ENCODE measurements around the gene CYP24A1. TPM values are rescaled to one million over a fixed set of nuclear protein-coding genes. Genes with fewer than 3 reads are reported as not detected.

CYP24A1 gene
- total RNA-seq, 2 experiments from 2014 or later = 0.40 to 0.58 TPM

DNA sequence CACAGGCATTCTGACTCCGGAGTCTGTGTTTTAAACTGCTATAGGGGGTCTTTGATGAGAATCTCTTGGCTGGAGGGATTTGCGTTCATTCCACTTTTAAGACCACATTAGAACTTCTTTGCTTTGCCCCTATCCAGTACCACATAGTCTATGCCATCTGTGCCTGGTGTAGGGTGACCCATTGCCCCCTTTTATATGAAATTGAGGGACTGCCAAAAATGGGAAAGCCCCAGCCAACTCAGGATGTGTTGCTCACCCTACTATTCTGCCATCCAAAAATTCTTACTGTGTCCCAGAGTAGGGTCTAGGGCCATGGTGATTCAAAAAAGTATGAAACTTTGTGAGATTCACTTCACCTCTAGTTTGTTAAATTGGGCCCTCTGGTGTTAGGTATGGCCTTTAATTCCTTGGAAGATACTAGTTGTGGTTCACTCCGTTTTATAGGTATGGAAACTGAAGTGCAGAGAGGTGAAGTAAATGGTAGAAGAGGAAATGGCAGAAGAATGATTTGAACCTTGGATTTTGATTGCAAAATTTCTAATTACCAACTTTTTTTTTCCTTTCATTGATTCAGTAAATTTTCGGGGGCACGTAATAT is 35.5 kb upstream of the CYP24A1 start:
- Mint-ChIP-seq H3K9me3 (no peaks in the 10 kb centered on the region), H3K27me3 (no peaks in the 10 kb centered on the region), H3K36me3 (peaks cover 7% of the 10 kb centered on the region), H3K4me3 (peak overlapping the region; percentile 91), H3K27ac (no peak overlapping the region), H3K4me1 (peaks cover 20% of the 10 kb centered on the region)
- no peak for DNase-seq
- ATAC-seq (ENCODE audit: low read depth) = no peak
- POLR2A ChIA-PET = no interaction called here

DNA sequence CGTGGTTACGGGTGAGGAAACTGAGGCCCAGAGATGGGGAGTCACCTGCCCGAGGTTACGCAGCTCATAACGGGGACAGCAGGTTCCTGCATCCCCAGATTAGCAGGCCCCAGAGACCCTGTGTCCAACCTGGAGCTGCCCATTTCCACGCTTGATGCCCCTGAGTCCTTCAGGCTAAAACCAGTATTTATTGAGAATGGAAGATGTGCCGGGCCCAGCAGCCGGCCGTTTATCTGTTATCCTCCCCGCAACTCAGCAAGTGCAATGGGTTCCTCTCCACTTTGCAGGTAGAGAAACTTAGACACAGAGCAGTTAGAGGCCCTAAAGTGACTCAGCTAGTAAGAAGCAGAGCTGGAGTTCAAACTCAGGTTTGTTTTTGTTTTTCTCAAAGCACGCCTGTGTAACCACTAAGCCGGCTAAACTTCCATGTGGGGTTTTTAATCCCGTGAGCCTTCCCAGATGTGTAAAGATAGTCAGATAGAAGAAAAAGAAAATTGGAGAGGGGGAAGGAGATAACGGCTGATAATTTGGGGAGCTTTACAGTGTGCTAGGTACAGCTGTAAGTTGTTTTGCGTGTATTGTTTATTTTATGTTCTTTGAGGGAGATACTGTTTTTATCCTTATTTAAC is 34.9 kb upstream of the CYP24A1 start:
- Mint-ChIP-seq H3K4me1 (peaks cover 20% of the 10 kb centered on the region), H3K27me3 (no peaks in the 10 kb centered on the region), H3K4me3 (peak overlapping the region; percentile 91), H3K9me3 (no peaks in the 10 kb centered on the region), H3K27ac (peak overlapping the region; percentile 79), H3K36me3 (peaks cover 7% of the 10 kb centered on the region)
- POLR2A ChIA-PET = interaction anchor here (0.5 to 1.7 kb wide), 6 partner anchors 10 to 264 kb away, joined by 3 to 5 read pairs (median 4); no protein-coding TSS in a partner anchor
- ATAC-seq (ENCODE audit: low read depth) (peak; percentile 10), DNase-seq (no peak)

DNA sequence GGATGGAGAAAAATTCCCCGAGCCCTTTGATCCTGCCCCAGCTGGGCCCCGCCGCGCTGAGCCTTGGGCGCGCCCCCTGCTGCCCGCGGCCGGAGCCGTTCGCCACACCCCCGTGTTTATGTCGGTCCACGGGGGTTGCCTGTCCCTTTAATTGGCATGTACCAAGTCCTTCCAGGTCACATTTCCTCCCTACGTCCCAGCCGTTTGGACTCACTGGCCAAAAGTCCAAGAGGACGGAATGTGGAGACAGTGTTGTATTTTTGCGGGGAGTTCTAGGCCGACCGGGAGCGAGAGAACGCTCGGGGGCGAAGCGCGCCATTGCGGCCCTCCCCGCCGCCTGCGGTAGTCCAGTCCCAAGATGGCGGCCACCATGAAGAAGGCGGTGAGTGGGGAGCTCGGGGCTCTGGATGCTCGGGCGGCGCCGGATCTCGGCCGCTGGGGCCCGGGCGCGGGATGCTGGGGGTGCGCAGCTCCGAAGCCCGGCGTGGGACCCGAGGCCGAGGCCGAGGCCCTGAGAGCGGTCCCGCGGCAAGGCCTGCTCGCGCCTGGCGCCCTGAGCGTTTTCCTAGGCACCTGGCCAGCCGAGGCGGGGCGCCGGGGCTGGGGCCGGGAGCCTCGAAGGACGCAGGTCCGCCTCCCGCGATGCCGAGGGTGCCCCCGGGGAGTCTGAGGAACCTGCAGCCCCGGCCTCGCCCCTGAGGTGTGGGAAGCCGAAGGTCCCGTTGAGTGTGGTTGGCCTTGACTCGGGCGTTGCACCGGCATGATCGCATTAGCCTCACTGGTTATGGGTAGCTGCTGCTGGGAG is 34.2 kb upstream of the CYP24A1 start, which contains the start of gene PFDN4:
Gene PFDN4 (plus strand): TSS at position 345 of the 805 bp plus-strand sequence. CDS start 14 bp downstream, at position 359.
- Mint-ChIP-seq H3K27ac (peak within 1 kb of the TSS; percentile 99), H3K4me3 (peak within 1 kb of the TSS; percentile 96), H3K36me3 (peaks cover 7% of the 10 kb centered on the region), H3K4me1 (peaks cover 20% of the 10 kb centered on the region), H3K27me3 (no peaks in the 10 kb centered on the region), H3K9me3 (no peaks in the 10 kb centered on the region)
- peak; percentile 88 for DNase-seq
- peak; percentile 89 for ATAC-seq (ENCODE audit: low read depth)
- POLR2A ChIA-PET = interaction anchor here (0.5 to 1.7 kb wide), 6 partner anchors 11 to 263 kb away, joined by 3 to 5 read pairs (median 4); no protein-coding TSS in a partner anchor

- peaks cover 20% of the 10 kb centered on the region for H3K4me1 Mint-ChIP-seq
- H3K4me3 Mint-ChIP-seq = peak overlapping the region; percentile 96
- H3K27me3 Mint-ChIP-seq = no peaks in the 10 kb centered on the region
- no peaks in the 10 kb centered on the region for H3K9me3 Mint-ChIP-seq
- no peak for DNase-seq
- ATAC-seq (ENCODE audit: low read depth) = no peak
- POLR2A ChIA-PET = interaction anchor here (1.0 to 1.7 kb wide), 3 partner anchors 12 to 128 kb away, joined by 3 to 5 read pairs (median 3); no protein-coding TSS in a partner anchor
- peaks cover 7% of the 10 kb centered on the region for H3K36me3 Mint-ChIP-seq
- H3K27ac Mint-ChIP-seq = peak overlapping the region; percentile 99
These were observed 33.4 kb upstream of the CYP24A1 start for GRCh38 chr20:54207053-54207742.

- no peak for ATAC-seq (ENCODE audit: low read depth)
- H3K9me3 Mint-ChIP-seq = no peaks in the 10 kb centered on the region
- H3K36me3 Mint-ChIP-seq = peaks cover 5% of the 10 kb centered on the region
- no peak overlapping the region for H3K27ac Mint-ChIP-seq
- no peak overlapping the region for H3K4me3 Mint-ChIP-seq
- POLR2A ChIA-PET = no interaction called here
- no peaks in the 10 kb centered on the region for H3K27me3 Mint-ChIP-seq
- peaks cover 17% of the 10 kb centered on the region for H3K4me1 Mint-ChIP-seq
- no peak for DNase-seq
These were observed 31.7 kb upstream of the CYP24A1 start for GRCh38 chr20:54205450-54205849.

GRCh38 chr20:54204481-54204880 is 30.7 kb upstream of the CYP24A1 start:
- ATAC-seq (ENCODE audit: low read depth) (no peak), DNase-seq (no peak)
- POLR2A ChIA-PET = no interaction called here
- Mint-ChIP-seq H3K4me1 (peaks cover 10% of the 10 kb centered on the region), H3K4me3 (no peak overlapping the region), H3K27me3 (no peaks in the 10 kb centered on the region), H3K9me3 (no peaks in the 10 kb centered on the region), H3K27ac (no peak overlapping the region), H3K36me3 (no peaks in the 10 kb centered on the region)

GRCh38 chr20:54204063-54204462 is 30.3 kb upstream of the CYP24A1 start:
- Mint-ChIP-seq H3K27ac (no peak overlapping the region), H3K4me3 (no peak overlapping the region), H3K27me3 (no peaks in the 10 kb centered on the region), H3K4me1 (peaks cover 8% of the 10 kb centered on the region), H3K36me3 (no peaks in the 10 kb centered on the region), H3K9me3 (no peaks in the 10 kb centered on the region)
- DNase-seq (no peak), ATAC-seq (ENCODE audit: low read depth) (no peak)
- POLR2A ChIA-PET = no interaction called here

GRCh38 chr20:54203281-54203680 is 29.5 kb upstream of the CYP24A1 start:
- POLR2A ChIA-PET = no interaction called here
- Mint-ChIP-seq H3K4me1 (peaks cover 3% of the 10 kb centered on the region), H3K4me3 (no peak overlapping the region), H3K27ac (no peak overlapping the region), H3K36me3 (no peaks in the 10 kb centered on the region), H3K27me3 (no peaks in the 10 kb centered on the region), H3K9me3 (no peaks in the 10 kb centered on the region)
- DNase-seq (no peak), ATAC-seq (ENCODE audit: low read depth) (no peak)

DNA sequence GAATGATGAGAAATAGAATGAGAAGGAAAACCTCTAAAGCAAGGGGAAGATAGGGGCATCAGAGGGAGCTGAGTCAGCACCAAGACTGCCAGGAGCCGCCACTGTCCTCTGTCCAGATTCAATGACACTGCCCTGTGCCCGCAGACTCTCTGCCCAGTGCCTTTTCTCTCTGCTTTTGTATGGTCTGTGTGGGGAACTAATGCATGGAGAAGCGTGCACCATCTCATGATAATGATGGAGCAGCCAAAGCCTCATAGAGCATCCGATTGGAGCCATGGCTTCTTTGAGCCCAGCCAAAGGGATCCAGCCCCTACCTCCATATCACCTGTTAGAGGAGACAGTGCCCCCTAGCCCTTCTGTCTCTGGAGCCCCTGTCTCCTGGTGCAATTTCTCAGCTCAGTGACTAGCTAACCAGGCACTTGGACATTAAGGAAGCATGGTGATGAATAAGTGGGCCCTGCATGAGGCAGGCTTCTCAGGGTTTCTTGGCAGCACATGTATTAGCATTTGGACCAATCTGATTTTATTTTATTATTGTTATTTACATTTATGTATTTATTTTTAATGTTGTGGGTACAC is 27.6 kb upstream of the CYP24A1 start:
- Mint-ChIP-seq H3K9me3 (no peaks in the 10 kb centered on the region), H3K36me3 (no peaks in the 10 kb centered on the region), H3K4me3 (no peak overlapping the region), H3K27ac (no peak overlapping the region), H3K27me3 (peaks cover 2% of the 10 kb centered on the region), H3K4me1 (peaks cover 3% of the 10 kb centered on the region)
- DNase-seq (no peak), ATAC-seq (ENCODE audit: low read depth) (no peak)
- POLR2A ChIA-PET = no interaction called here

- Mint-ChIP-seq H3K4me3 (no peak overlapping the region), H3K9me3 (no peaks in the 10 kb centered on the region), H3K36me3 (no peaks in the 10 kb centered on the region), H3K27me3 (peaks cover 2% of the 10 kb centered on the region), H3K27ac (no peak overlapping the region), H3K4me1 (peaks cover 3% of the 10 kb centered on the region)
- ATAC-seq (ENCODE audit: low read depth) (no peak), DNase-seq (no peak)
- POLR2A ChIA-PET = no interaction called here
These were observed 26.9 kb upstream of the CYP24A1 start for GRCh38 chr20:54200487-54201267.

- H3K27me3 Mint-ChIP-seq = peaks cover 2% of the 10 kb centered on the region
- DNase-seq (peak; percentile 78), ATAC-seq (ENCODE audit: low read depth) (peak; percentile 60)
- H3K4me3 Mint-ChIP-seq = no peak overlapping the region
- peaks cover 3% of the 10 kb centered on the region for H3K4me1 Mint-ChIP-seq
- H3K9me3 Mint-ChIP-seq = no peaks in the 10 kb centered on the region
- H3K27ac Mint-ChIP-seq = no peak overlapping the region
- no peaks in the 10 kb centered on the region for H3K36me3 Mint-ChIP-seq
- POLR2A ChIA-PET = no interaction called here
These were observed 26.0 kb upstream of the CYP24A1 start for GRCh38 chr20:54199721-54200176.

GRCh38 chr20:54199283-54199682 is 25.5 kb upstream of the CYP24A1 start:
- no peaks in the 10 kb centered on the region for H3K36me3 Mint-ChIP-seq
- peaks cover 3% of the 10 kb centered on the region for H3K4me1 Mint-ChIP-seq
- no peaks in the 10 kb centered on the region for H3K9me3 Mint-ChIP-seq
- POLR2A ChIA-PET = no interaction called here
- ATAC-seq (ENCODE audit: low read depth) (no peak), DNase-seq (no peak)
- H3K4me3 Mint-ChIP-seq = no peak overlapping the region
- H3K27ac Mint-ChIP-seq = no peak overlapping the region
- H3K27me3 Mint-ChIP-seq = peaks cover 2% of the 10 kb centered on the region

Measured in activated naive CD8-positive, alpha-beta T cell treated with anti-CD3 and anti-CD28 coated beads, Interleukin-2, amount 10 ng/mL, durations not matched to agents 7 days and 5 days (primary cell).